Measurements from ENCODE around the gene CRNKL1.
A peak's percentile ranks its signal among the peaks of the same experiment; 100 is the strongest.

Gene CRNKL1

GRCh38 chr20:20060234-20060998, 8.2 kb upstream of the CRNKL1 start:
- DNase-seq (ENCODE audit: low spot score): no peak

GRCh38 chr20:20051767-20052073, 546 bp downstream of the CRNKL1 start:
- DNase-seq (ENCODE audit: low spot score): no peak

- DNase-seq (ENCODE audit: low spot score): no peak
These were observed 12.4 kb downstream of the CRNKL1 start for GRCh38 chr20:20039752-20040387.

- no peak for DNase-seq (ENCODE audit: low spot score)
These were observed 13.7 kb downstream of the CRNKL1 start for GRCh38 chr20:20038586-20038985.

GRCh38 chr20:20037960-20038359, 14.3 kb downstream of the CRNKL1 start:
- DNase-seq (ENCODE audit: low spot score): no peak

GRCh38 chr20:20036756-20037155, 15.5 kb downstream of the CRNKL1 start:
- no peak for DNase-seq (ENCODE audit: low spot score)

DNA sequence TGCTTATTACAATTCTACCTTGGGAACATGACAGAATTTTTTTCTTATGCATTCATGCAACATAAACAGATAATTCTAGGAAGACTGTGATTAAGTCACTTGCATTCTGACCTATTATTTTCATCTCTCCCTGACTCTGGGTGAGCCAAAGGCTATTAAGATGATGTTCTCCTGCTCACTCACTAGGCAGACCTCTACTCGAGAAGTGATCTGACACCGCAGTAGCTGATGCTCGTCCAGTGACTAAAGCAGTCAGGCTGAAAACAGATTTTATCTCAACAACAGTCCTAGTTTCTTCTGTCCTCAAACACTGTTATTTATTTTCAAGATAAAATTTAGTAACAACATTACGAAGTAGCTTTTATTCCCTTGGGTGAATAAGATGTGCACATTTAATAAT, 17.8 kb downstream of the CRNKL1 start:
- DNase-seq (ENCODE audit: low spot score): no peak

DNA sequence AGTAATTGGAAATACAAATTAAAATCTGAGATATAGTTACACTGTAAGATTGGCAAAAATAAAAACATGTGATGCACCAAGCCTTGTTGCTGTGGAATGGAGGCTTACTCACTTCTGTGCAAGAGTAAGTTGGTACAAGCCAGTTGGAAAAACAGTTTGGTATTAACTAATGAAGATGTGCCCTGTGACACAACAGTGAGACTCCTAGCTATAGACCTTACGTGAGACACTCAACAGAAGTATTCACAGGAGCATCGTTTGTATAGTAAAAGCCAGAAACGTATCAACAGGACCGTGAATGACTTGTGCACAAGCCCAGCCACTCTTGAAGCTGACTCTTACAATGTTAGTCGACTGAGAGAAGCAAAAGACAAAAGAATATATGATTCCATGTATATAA, 20.5 kb downstream of the CRNKL1 start:
- DNase-seq (ENCODE audit: low spot score): no peak

DNA sequence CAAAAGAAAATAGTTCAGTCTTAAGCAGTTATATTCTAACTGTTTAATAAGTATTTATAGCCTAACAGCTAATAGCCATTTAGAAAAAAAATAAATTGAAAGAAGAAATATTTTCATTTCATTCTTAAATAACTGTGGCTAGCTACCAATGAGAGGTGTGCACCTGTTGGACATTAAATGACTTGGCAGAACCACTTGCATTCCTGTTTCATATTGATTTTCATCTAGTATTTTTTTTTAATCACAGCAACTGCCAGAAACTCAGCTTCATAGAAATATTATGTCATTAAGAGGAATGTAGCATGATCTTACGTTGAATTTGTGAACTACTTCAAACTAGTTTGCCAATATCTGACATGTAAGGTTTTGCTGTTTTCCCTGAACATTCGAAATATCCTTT, 25.0 kb downstream of the CRNKL1 start:
- DNase-seq (ENCODE audit: low spot score): no peak

DNA sequence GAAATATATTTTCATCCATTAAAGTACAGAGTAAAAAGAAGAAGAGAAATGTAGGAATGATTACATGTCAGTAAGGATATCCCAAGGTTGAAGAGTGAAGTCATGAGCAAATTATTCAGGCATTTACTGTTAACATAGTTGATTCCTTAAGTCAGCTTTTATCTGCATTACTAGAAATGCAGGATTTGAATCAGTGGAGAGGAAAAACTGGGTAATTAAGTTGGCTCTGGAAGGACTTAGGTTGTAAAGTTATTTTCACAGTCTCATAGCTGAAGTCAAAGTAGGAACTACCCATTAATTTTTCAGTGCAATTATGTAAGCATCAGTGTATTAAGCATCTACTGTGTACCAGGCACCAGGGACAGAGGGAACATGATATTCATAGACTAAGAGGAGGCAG, 27.3 kb downstream of the CRNKL1 start:
- DNase-seq (ENCODE audit: low spot score): no peak

DNA sequence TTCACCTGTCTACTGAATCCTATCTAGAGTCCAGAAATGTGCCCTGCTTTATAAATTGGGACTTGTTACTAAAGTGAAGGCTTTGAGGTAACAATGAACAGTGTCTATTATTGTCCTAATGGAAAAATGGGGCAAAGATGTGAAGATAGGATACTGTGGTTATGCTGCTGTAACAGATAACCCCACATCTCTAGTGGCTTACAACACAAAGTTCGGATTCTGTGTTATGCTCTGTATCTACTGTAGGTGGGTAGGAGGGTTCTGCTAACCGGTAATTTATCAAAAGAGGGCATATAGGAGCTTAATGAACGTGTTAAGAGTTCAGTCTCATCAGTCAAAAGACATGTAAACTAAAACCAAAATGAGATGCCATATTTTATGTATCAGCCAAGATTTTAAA, 28.9 kb downstream of the CRNKL1 start:
- DNase-seq (ENCODE audit: low spot score): no peak

- no peak for DNase-seq (ENCODE audit: low spot score)
These were observed 29.8 kb downstream of the CRNKL1 start for GRCh38 chr20:20022498-20022897.

GRCh38 chr20:20021835-20022234, 30.4 kb downstream of the CRNKL1 start:
- DNase-seq (ENCODE audit: low spot score): no peak

DNA sequence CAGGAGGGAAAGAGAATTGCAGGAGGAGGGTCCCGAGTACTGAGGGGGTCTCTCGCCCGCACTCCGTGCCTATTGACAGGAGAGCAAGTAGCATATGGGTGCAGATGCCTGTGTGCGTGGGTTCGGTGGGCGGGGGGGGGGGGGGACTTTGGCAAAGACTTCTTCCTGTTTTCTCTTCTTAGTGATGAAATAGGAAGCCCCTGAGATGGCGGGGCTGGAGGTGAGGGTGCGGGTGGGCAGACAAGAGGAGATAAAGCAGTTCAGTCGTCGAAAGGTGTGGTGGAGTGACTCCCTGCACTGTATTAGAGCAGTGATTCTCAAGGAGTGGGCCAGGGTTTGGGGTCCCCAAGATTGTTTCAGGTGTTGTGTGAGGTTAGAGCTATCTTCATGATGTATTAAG, 31.4 kb downstream of the CRNKL1 start:
- no peak for DNase-seq (ENCODE audit: low spot score)

DNA sequence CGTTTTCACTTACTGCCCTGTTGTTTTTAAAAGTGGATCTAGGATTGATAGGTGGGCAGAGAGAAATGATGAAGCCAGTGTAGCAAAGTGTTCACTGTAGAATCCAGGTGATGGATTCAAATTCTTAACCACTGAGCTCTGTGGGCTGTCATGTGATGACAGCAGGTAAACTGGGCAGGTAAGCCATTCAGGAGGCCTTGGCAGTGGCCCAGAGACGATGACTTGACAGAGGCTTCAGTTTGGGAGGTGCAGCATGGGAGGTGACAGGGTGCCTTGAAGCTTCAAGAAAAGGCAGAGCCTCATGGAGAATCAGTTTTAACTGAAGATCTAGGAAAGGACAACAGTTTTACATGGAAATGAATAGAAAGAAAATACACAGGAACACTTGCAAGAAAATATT, 33.1 kb downstream of the CRNKL1 start:
- DNase-seq (ENCODE audit: low spot score): no peak

DNA sequence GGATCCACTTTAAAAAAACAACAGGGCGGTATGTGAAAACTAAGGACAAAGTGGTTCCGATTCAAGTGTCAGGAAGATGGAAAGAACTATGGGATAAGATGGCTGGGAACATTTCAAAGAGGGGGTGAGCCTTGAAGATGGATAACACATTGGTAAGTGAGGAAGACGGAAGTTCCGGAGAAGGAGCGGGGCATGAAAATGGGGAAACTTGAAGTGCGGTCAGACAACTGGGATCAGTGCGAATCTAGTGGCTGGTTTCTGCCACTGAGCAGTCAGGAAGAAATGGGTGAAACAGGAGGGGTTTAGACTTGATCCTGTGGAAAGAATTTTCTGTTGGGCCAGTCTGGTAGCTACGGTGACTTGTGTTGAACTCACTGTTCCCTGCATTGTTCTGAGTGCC, 33.9 kb downstream of the CRNKL1 start:
- no peak for DNase-seq (ENCODE audit: low spot score)

GRCh38 chr20:20017844-20018185, 34.5 kb downstream of the CRNKL1 start:
- DNase-seq (ENCODE audit: low spot score): no peak

DNA sequence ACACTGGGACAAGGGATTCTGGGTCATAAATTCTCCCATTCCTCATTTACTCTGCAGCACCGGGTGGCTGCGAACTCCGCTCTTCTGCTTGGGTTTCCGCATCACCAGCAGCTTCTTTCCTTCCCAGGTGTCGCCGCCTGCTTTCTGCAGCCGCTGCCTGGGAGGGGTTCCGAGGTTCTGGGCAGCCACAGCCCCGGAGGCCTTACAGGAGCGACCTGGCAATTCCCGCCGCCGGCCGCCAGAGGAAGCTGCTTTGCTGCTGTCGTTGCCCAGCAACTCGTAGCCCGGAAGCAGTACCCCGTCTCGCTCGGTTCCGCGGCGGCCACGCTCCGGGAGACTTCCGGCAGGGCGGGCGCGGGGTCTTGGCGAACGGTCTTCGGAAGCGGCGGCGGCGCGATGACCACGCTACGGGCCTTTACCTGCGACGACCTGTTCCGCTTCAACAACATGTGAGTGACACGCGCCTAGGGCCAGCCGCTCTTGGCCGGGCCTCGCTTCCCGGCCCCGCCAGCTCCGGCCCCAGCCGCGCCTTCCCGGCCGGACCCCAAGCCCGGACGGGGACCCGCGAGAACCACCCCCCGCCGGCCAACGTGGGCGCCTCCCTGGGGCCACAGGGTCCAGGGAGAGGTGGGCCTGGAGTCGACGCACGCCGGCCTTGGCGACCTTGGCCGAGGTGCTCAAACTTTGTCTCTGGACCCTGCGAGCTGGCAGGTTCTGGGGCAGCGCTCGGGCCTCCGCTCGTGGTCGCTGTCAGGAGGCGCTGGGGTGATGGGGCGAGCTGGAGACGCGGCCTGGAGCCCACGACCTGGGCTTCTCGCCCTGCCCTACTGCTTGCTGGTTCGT, 35.0 kb downstream of the CRNKL1 start, which contains the start of gene NAA20:
TSS of gene NAA20 (plus strand) at position 362 of the 843 bp plus-strand sequence. CDS start at position 397, 35 bp downstream.
- peak; percentile 88 for DNase-seq (ENCODE audit: low spot score)

DNA sequence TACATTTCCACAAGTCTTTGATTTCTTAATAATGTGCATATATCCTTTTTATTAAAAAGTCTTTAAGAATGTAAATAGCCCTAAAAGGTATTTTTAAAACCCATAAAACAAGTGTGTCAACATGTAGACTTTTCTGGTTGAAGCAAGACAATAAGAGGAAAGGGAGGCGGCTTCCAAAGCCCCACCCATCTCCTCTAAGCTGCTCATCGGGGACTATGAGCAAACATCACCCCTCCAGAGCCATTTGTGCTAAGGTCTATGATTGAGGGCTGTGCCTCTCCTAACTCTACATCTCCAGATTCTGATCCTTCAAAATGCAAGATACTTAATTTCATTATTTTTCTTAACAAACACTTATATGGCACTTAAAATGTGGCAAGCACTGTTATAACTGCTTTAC, 37.6 kb downstream of the CRNKL1 start:
- DNase-seq (ENCODE audit: low spot score): no peak

DNA sequence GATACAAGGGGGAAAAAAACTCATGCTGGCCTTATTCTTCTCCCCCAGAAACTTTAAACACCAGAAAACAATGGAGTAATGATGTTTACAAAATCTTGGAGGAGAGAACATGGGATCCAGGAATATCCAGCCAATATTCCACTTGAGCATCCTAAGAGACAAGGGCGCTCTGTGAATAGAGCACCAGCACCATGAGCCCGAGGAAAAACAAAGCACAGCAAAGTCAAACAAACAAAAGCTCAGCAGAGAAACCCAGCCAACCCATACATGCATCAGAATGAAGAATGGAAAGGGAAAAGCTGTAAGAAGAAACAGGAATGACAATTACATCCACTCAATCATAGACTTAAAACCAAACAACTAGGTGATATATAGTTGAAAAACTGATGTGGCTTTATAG, 39.7 kb downstream of the CRNKL1 start:
- DNase-seq (ENCODE audit: low spot score): no peak

DNA sequence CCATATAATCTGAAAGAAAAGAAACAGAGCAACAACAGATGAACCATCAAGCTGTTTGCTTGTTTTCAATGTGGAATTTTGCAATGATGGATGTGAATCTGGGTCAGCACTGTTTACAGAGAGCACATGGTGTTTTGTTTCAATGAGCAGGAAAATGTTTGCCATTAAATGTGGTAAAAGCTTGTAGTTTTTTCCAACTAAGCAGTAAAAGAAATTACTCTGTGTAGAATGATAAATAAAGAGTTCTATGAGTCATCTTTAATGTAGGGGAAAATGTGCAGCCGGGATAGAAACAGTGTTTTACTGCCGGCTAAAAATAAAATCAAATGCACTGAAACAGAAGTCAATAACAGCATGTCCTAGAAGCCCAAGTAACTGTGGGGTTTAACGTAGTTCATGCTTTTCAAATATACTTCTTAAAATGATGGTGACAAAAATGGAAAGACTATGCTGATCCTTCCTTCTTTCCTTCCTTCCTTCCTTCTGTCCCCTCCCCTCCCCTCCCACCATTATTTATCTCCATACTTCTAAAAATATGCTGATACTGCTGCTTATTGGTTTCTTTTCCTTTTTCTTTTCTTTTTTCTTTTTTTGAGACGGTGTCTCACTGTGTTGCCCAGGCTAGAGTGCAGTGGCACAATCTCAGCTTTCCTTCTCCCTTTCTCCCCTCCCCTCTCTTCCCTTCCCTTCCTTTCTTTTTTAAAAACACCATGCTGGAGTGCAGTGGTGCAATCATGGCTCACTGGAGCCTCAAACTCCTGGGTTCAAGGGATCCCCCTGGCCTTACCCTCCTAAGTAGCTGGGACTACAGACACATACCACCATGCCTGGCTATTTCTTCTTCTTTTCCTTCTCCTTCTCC, 41.4 kb downstream of the CRNKL1 start:
- no peak for DNase-seq (ENCODE audit: low spot score)

- DNase-seq (ENCODE audit: low spot score): peak; percentile 41
These were observed 42.4 kb downstream of the CRNKL1 start for GRCh38 chr20:20009784-20010253.

All from HuH-7.5 (cell line).